K562 (cell line): ENCODE data around the gene MAP10. TPM values are rescaled to one million over a fixed set of nuclear protein-coding genes. Genes with fewer than 3 reads are reported as not detected.

Experiments used
- ATAC-seq: fragments of 200-7000 bp; cut with Tn5 transposase; 3 replicates; pipeline ENCODE4 v1.9.1; 2020; ENCODE audit warnings: moderate library complexity
- BruUV-seq: library from RNA; stranded (reverse); fragments of 400-500 nt; replicated peaks from 2 replicates; lab custom pipeline; 2021; lab: Mats Ljungman, UMichigan
- CTCF ChIA-PET: fragments of 300-600 bp; formaldehyde crosslinking; extraction: SDS; loops from one replicate; lab custom pipeline; 2021; ENCODE audit warnings: low intra/inter-chr PET ratio; lab: Yijun Ruan, JAX
- POLR2A ChIA-PET: fragments of 300-600, 350-650 bp; sonication (Branson Sonifier 250); formaldehyde crosslinking; extraction: SDS; loops from one replicate; lab custom pipeline; 2021; ENCODE audit warnings: antibody characterized with exemption, inconsistent platforms; lab: Yijun Ruan, JAX
- DNase-seq, 4 experiments: peaks; one replicate each; pipeline versions ENCODE4 v3.0.0 to v3.0.0-alpha.2; 2011 to 2018; ENCODE audit warnings: low spot score in 3 of 4, mixed read lengths in 3 of 4; ENCODE audit errors: extremely low read depth in 1 of 4
- FAIRE-seq: peaks from 2 replicates; lab custom pipeline; 2011; peaks lifted over from hg19 to GRCh38; lab: Jason Lieb, UNC
- H2AFZ ChIP-seq: 2 replicates; pipeline ENCODE4 v1.6.0; 2011; ENCODE audit warnings: low read depth, low read length, control low read depth, inconsistent platforms
- H3K27ac ChIP-seq: fragments of 200-600 bp; 3 replicates; pipeline ENCODE4 v1.8.0; 2011; ENCODE audit warnings: low read depth, mild to moderate bottlenecking, control low read depth, inconsistent platforms, low read length, moderate library complexity, mixed read lengths; ENCODE audit errors: extremely low read depth
- H3K27me3 ChIP-seq, 2 experiments: fragments of 300-600 bp in 1 of 2; 2 replicates in 1 of 2; 3 replicates in 1 of 2; pipeline versions ENCODE4 v1.6.0 to v1.8.0; 2011; ENCODE audit warnings: inconsistent platforms in 2 of 2, low read length in 2 of 2, mild to moderate bottlenecking in 1 of 2, mixed read lengths in 1 of 2, moderate library complexity in 1 of 2; ENCODE audit not compliant: control insufficient read depth in 2 of 2, insufficient read depth in 2 of 2
- H3K36me3 ChIP-seq: fragments of 300-600 bp; 3 replicates; pipeline ENCODE4 v1.8.0; 2011; ENCODE audit warnings: mild to moderate bottlenecking, low read length, inconsistent platforms; ENCODE audit not compliant: control insufficient read depth, insufficient read depth
- H3K4me1 ChIP-seq, 2 experiments: fragments of 200-600 bp in 1 of 2; replicated peaks in 1 of 2; 2 replicates in 1 of 2; 3 replicates in 1 of 2; pipeline versions ENCODE4 v1.5.1 to v1.8.0; 2011; ENCODE audit warnings: inconsistent platforms in 2 of 2, low read length in 2 of 2, mild to moderate bottlenecking in 1 of 2, mixed read lengths in 1 of 2, moderate library complexity in 1 of 2; ENCODE audit not compliant: control insufficient read depth in 2 of 2, insufficient read depth in 2 of 2
- H3K4me2 ChIP-seq: 2 replicates; pipeline ENCODE4 v1.6.1; 2011; ENCODE audit warnings: low read length, control low read depth, inconsistent platforms, mixed read lengths; ENCODE audit not compliant: insufficient read depth
- H3K4me3 ChIP-seq: fragments of 200-600 bp; sonication (generic), shearing (Covaris generic); 2 replicates; pipeline ENCODE4 v1.5.1; 2016; ENCODE audit warnings: control low read depth, inconsistent platforms
- H3K79me2 ChIP-seq: fragments of 200-600 bp; 3 replicates; pipeline ENCODE4 v1.8.0; 2011; ENCODE audit warnings: low read length, inconsistent platforms; ENCODE audit not compliant: control insufficient read depth, insufficient read depth
- H3K9ac ChIP-seq, 2 experiments: 2 replicates each; pipeline versions ENCODE4 v1.6.0 to v1.6.1; 2011; ENCODE audit warnings: low read depth in 2 of 2, low read length in 2 of 2, control low read depth in 1 of 2, inconsistent platforms in 1 of 2, mild to moderate bottlenecking in 1 of 2, mixed read lengths in 1 of 2; ENCODE audit not compliant: insufficient read depth in 1 of 2
- H3K9me1 ChIP-seq: one replicate; pipeline ENCODE4 v1.6.0; 2011; ENCODE audit warnings: inconsistent platforms, mild to moderate bottlenecking, low read length, moderate library complexity; ENCODE audit not compliant: control insufficient read depth, insufficient read depth
- H3K9me3 ChIP-seq: replicated peaks from 2 replicates; pipeline ENCODE4 v1.5.1; 2011; ENCODE audit warnings: low read depth, low read length, inconsistent platforms; ENCODE audit not compliant: control insufficient read depth, insufficient read depth
- H4K20me1 ChIP-seq: replicated peaks from 2 replicates; pipeline ENCODE4 v1.6.1; 2011; ENCODE audit warnings: low read length, inconsistent platforms, mixed read lengths; ENCODE audit not compliant: control insufficient read depth, insufficient read depth
- CBX1 ChIP-seq: sonication (generic); IDR thresholded peaks from 2 replicates; pipeline ENCODE4 v1.6.1; 2016; ENCODE audit warnings: antibody characterized with exemption, low read depth, mild to moderate bottlenecking
- E2F6 ChIP-seq, 2 experiments: IDR thresholded peaks; 2 replicates each; pipeline ENCODE4 v1.6.1; 2011; ENCODE audit warnings: borderline replicate concordance in 1 of 2, control low read depth in 1 of 2, low read depth in 1 of 2, low read length in 1 of 2, mild to moderate bottlenecking in 1 of 2, mixed read lengths in 1 of 2, moderate library complexity in 1 of 2; ENCODE audit not compliant: insufficient read depth in 1 of 2, insufficient read length in 1 of 2, poor library complexity in 1 of 2, severe bottlenecking in 1 of 2; ENCODE audit errors: extremely low read depth in 1 of 2
- ELF4 ChIP-seq: fragments of 450-650 bp; formaldehyde crosslinking; IDR thresholded peaks from 2 replicates; pipeline ENCODE4 v1.4.0; 2022; ENCODE audit warnings: missing genetic modification characterization
- HLTF ChIP-seq: fragments of 450-650 bp; IDR thresholded peaks from 2 replicates; pipeline ENCODE4 v1.6.1; 2016
- HMG20B ChIP-seq: fragments of 250-450 bp; sonication (Bioruptor Pico); IDR thresholded peaks from 2 replicates; pipeline ENCODE4 v1.5.0; 2021; ENCODE audit warnings: mild to moderate bottlenecking
- MXI1 ChIP-seq: IDR thresholded peaks from 2 replicates; pipeline ENCODE4 v1.6.1; 2011; ENCODE audit warnings: low read depth, mild to moderate bottlenecking, improper control_type of control experiment, low read length
- PATZ1 ChIP-seq: fragments of 250-450 bp; sonication (Bioruptor Pico); IDR thresholded peaks from 2 replicates; pipeline ENCODE4 v1.5.0; 2020; ENCODE audit warnings: mild to moderate bottlenecking, borderline replicate concordance
- STAG1 ChIP-seq: sonication (generic); formaldehyde crosslinking; IDR thresholded peaks from 2 replicates; pipeline ENCODE4 v1.5.0; 2020; ENCODE audit warnings: missing genetic modification reagents, borderline replicate concordance
- YY1 ChIP-seq, 3 experiments: IDR thresholded peaks; 2 replicates each; pipeline ENCODE4 v1.6.1; 2011; ENCODE audit warnings: low read length in 2 of 3, mild to moderate bottlenecking in 2 of 3, moderate library complexity in 2 of 3, borderline replicate concordance in 1 of 3, control low read depth in 1 of 3, low read depth in 1 of 3; ENCODE audit not compliant: insufficient read depth in 3 of 3, insufficient replicate concordance in 2 of 3, control insufficient read depth in 1 of 3, insufficient read length in 1 of 3; ENCODE audit errors: extremely low read depth in 1 of 3
- ZNF124 ChIP-seq: sonication (generic); formaldehyde crosslinking; IDR thresholded peaks from 2 replicates; pipeline ENCODE4 v1.8.1; 2022; ENCODE audit warnings: missing genetic modification reagents
- ZNF197 ChIP-seq: fragments of 200-800 bp; sonication (Bioruptor generic); IDR thresholded peaks from 2 replicates; pipeline ENCODE4 v1.6.1; 2016; ENCODE audit warnings: low read depth, missing genetic modification characterization, missing compliant biosample characterization
- ZNF785 ChIP-seq: fragments of 250-450 bp; sonication (Bioruptor Pico); IDR thresholded peaks from 2 replicates; pipeline ENCODE4 v1.4.0; 2020; ENCODE audit warnings: mild to moderate bottlenecking
- WGBS: fragments of 100-300 bp; shearing (Covaris generic); methylation state at CpG from one replicate; pipeline ENCODE4 v1.1.6; 2016; ENCODE audit warnings: low coverage, mixed read lengths; ENCODE audit not compliant: insufficient coverage; ENCODE audit errors: missing lambda C conversion rate; 5-methylcytosine and 5-hydroxymethylcytosine counted together
- in situ Hi-C: fragments of 300-500 bp; cut with MboI; formaldehyde crosslinking; loops from 4 replicates; pipeline ENCODE4 v1.15.0; 2018; ENCODE audit warnings: inconsistent platforms, mixed read lengths
- intact Hi-C: fragments of 100-400 bp; cut with micrococcal nuclease; formaldehyde crosslinking; loops from 2 replicates; pipeline ENCODE4 v1.14.2; 2022
- polyA plus RNA-seq, 8 experiments: library from polyadenylated mRNA; depleted of rRNA in 4 of 8; stranded (reverse) in 5 of 8; unstranded in 3 of 8; fragments of >200 nt; fragmentation: Nextera tagmentation in 2 of 8; fragmentation: Illumina TruSeq in 1 of 8; extraction: Ambion mirVana in 2 of 8; extraction: Trizol in 1 of 8; gene quantifications; 2 replicates each; pipeline versions ENCODE4 v1.2.1 to v1.2.3, GENCODE V29; 2011 to 2014; ENCODE audit warnings: inconsistent platforms in 1 of 8, missing spikeins in 1 of 8
- total RNA-seq, 7 experiments: library from RNA; depleted of rRNA in 6 of 7; stranded (reverse); fragments of >200 nt in 6 of 7; fragmentation: Illumina TruSeq in 2 of 7; extraction: Trizol in 2 of 7; gene quantifications; 2 replicates each; pipeline versions ENCODE4 v1.2.1 to v1.2.3, GENCODE V29; 2011 to 2021; ENCODE audit warnings: low replicate concordance in 1 of 7

The MAP10 gene
- total and polyA plus RNA-seq, 9 of the 15 experiments (the other 6 are each of a cell fraction or from before 2014, with no cell fraction given) = 0.11 to 0.98 (median 0.69) TPM

- CTCF ChIA-PET = no interaction called here
- in situ Hi-C loops = no loop called here
- Histone ChIP-seq H3K27ac (no peak overlapping the region), H3K4me3 (no peak overlapping the region), H2AFZ (no peak overlapping the region), H3K27me3 (0 out of 5 replicates have a peak, but pooled peaks cover 2 to 4% of the 10 kb centered on the region in 2 experiments), H3K4me2 (no peak overlapping the region), H4K20me1 (no peaks in the 10 kb centered on the region), H3K4me1 (no peaks in the 10 kb centered on the region), H3K79me2 (no peaks in the 10 kb centered on the region), H3K9me1 (no peaks in the 10 kb centered on the region), H3K9ac (no peak overlapping the region), H3K9me3 (no peaks in the 10 kb centered on the region), H3K36me3 (no peaks in the 10 kb centered on the region)
- no peak for ATAC-seq
- intact Hi-C loops = no loop called here
- DNase-seq = no peak
- TF ChIP-seq STAG1 (no peak), ZNF197 (no peak), ZNF124 (CRISPR knock-in tag) (no peak), YY1 (IDR thresholded peaks at IDR 0.05; ENCODE audit: borderline replicate concordance in 1 of 3, control insufficient read depth in 1 of 3, extremely low read depth in 1 of 3, insufficient read depth in 3 of 3, insufficient read length in 1 of 3, insufficient replicate concordance in 2 of 3, low read depth in 1 of 3, low read length in 2 of 3) (no peak), ELF4 (CRISPR knock-in tag) (no peak), ZNF785 (no peak), CBX1 (no peak), HLTF (no peak), HMG20B (CRISPR knock-in tag) (no peak), E2F6 (IDR thresholded peaks at IDR 0.05; ENCODE audit: borderline replicate concordance in 1 of 2, extremely low read depth in 1 of 2, insufficient read depth in 1 of 2, insufficient read length in 1 of 2, low read depth in 1 of 2, low read length in 1 of 2, poor library complexity in 1 of 2, severe bottlenecking in 1 of 2) (no peak), MXI1 (no peak), PATZ1 (CRISPR knock-in tag) (no peak)
- no peak for FAIRE-seq
- no TSS peak for BruUV-seq
- 0% methylated on average over 2 of the region's 2 CpGs for WGBS
- POLR2A ChIA-PET = no interaction called here
These were observed 6.3 kb upstream of the MAP10 start for GRCh38 chr1:232798920-232799319.
